Osteocyte (in vitro differentiated cells): Measurements from ENCODE around the gene ABITRAM. TPM values are rescaled to one million over a fixed set of nuclear protein-coding genes. Genes with fewer than 3 reads are reported as not detected.

Experiments used
- DNase-seq: peaks from one replicate; pipeline ENCODE4 v3.0.0; 2021; ENCODE audit warnings: mixed read lengths; ENCODE audit not compliant: unreplicated experiment; ENCODE audit errors: extremely low spot score
- H3K27ac Mint-ChIP-seq: one replicate; pipeline ENCODE4 v1.8.0; 2021; ENCODE audit warnings: mild to moderate bottlenecking, mixed read lengths; ENCODE audit not compliant: unreplicated experiment
- H3K27me3 Mint-ChIP-seq: one replicate; pipeline ENCODE4 v1.8.0; 2021; ENCODE audit warnings: mixed read lengths; ENCODE audit not compliant: unreplicated experiment
- H3K36me3 Mint-ChIP-seq: one replicate; pipeline ENCODE4 v1.8.0; 2021; ENCODE audit warnings: mixed read lengths; ENCODE audit not compliant: unreplicated experiment
- H3K4me1 Mint-ChIP-seq: one replicate; pipeline ENCODE4 v1.8.0; 2021; ENCODE audit warnings: mixed read lengths; ENCODE audit not compliant: unreplicated experiment
- H3K4me3 Mint-ChIP-seq: one replicate; pipeline ENCODE4 v1.8.0; 2021; ENCODE audit warnings: mild to moderate bottlenecking, moderate library complexity, mixed read lengths; ENCODE audit not compliant: unreplicated experiment
- H3K9me3 Mint-ChIP-seq: one replicate; pipeline ENCODE4 v1.8.0; 2021; ENCODE audit warnings: mixed read lengths; ENCODE audit not compliant: unreplicated experiment
- total RNA-seq: library from RNA; stranded (reverse); gene quantifications from 2 replicates; pipeline ENCODE4 v1.2.1, GENCODE V29; 2021
- TF ChIP-seq, protein P1 (sequence below): fragments of 200-600 bp; sonication (generic); IDR thresholded peaks from 2 replicates; pipeline ENCODE4 v1.5.0; 2021; ENCODE audit warnings: antibody characterized with exemption, mild to moderate bottlenecking, moderate library complexity

The ABITRAM gene
- total RNA-seq, 1 donor from 2014 or later, result 9.0 TPM

DNA sequence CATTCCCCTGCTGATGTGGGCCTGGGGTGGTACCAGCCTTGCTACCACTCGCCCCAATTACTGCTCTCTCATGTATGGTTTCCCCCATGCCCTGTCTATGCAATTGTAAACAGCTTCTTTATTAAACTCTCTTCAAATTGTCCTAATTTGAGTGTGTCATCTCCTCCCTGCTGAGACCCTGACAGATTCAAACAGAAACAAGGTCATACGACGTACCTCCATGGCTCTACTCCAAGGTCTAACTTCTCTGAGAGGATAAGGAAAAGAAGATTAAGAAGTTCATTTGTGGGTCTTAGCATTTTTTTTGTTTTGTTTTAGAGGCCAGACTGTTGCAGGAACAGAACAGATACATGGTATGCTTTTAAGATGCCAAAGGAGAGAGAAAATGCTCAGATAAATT is 38.0 kb downstream of the ABITRAM start:
- H3K9me3 Mint-ChIP-seq, result peaks cover 6% of the 10 kb centered on the region
- no peaks in the 10 kb centered on the region for H3K27me3 Mint-ChIP-seq
- H3K4me3 Mint-ChIP-seq, result no peak overlapping the region
- H3K4me1 Mint-ChIP-seq, result no peaks in the 10 kb centered on the region
- H3K36me3 Mint-ChIP-seq, result peaks cover 31% of the 10 kb centered on the region
- DNase-seq, result no peak
- TF ChIP-seq, protein P1, sequence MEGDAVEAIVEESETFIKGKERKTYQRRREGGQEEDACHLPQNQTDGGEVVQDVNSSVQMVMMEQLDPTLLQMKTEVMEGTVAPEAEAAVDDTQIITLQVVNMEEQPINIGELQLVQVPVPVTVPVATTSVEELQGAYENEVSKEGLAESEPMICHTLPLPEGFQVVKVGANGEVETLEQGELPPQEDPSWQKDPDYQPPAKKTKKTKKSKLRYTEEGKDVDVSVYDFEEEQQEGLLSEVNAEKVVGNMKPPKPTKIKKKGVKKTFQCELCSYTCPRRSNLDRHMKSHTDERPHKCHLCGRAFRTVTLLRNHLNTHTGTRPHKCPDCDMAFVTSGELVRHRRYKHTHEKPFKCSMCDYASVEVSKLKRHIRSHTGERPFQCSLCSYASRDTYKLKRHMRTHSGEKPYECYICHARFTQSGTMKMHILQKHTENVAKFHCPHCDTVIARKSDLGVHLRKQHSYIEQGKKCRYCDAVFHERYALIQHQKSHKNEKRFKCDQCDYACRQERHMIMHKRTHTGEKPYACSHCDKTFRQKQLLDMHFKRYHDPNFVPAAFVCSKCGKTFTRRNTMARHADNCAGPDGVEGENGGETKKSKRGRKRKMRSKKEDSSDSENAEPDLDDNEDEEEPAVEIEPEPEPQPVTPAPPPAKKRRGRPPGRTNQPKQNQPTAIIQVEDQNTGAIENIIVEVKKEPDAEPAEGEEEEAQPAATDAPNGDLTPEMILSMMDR, result no peak
- no peak overlapping the region for H3K27ac Mint-ChIP-seq

DNA sequence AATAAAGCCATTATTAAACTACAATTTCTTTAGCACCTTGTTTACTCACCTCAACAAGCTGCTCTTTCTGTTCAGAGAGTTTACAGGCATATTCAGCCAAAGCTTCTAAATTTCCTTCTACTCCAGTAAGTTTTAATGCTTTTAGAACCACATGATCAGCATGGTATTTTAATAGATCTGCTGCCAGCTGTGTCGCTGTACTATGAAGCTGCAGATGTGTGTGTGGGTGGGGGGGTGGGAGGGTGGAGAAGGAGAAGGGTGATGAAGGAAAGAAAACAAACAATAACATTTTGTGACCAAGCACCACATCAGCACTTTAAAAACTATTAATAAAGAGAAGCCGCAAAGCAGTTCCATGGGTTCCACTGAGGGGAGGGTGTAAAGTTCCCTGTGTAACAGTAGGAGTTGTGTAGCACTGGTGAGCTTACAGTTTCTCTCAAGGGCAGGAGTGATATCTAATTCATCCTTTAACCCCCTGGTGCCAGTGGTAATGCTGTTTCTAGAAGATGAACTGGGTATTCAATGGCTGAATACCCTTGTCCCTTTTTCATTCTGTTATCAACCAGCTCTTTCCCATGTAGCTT is 38.5 kb downstream of the ABITRAM start:
- TF ChIP-seq, protein P1, result no peak
- H3K4me3 Mint-ChIP-seq, result no peak overlapping the region
- DNase-seq, result no peak
- peaks cover 33% of the 10 kb centered on the region for H3K36me3 Mint-ChIP-seq
- H3K9me3 Mint-ChIP-seq, result peaks cover 6% of the 10 kb centered on the region
- no peaks in the 10 kb centered on the region for H3K27me3 Mint-ChIP-seq
- no peak overlapping the region for H3K27ac Mint-ChIP-seq
- no peaks in the 10 kb centered on the region for H3K4me1 Mint-ChIP-seq

DNA sequence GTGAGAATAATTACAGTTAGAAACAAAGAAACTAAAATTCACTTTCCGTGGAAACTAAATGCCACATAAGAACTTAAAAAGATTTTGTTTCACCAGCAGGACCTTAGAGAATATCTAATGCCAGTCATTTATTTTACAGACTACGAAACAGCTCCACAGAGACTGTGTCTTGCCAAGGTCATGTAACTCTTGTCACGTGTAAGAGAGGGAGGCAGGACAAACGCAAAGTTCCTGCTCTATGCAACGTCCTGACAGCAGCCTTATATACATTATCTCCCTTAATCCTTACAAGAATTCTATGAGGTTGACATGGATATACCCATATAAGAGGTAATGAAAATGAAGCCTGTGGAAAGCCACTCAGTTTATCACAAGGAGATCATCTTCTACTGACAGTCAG is 39.7 kb downstream of the ABITRAM start:
- H3K4me1 Mint-ChIP-seq, result no peaks in the 10 kb centered on the region
- TF ChIP-seq, protein P1, result no peak
- DNase-seq, result no peak
- H3K27me3 Mint-ChIP-seq, result no peaks in the 10 kb centered on the region
- H3K27ac Mint-ChIP-seq, result no peak overlapping the region
- peaks cover 38% of the 10 kb centered on the region for H3K36me3 Mint-ChIP-seq
- H3K4me3 Mint-ChIP-seq, result no peak overlapping the region
- peaks cover 6% of the 10 kb centered on the region for H3K9me3 Mint-ChIP-seq

DNA sequence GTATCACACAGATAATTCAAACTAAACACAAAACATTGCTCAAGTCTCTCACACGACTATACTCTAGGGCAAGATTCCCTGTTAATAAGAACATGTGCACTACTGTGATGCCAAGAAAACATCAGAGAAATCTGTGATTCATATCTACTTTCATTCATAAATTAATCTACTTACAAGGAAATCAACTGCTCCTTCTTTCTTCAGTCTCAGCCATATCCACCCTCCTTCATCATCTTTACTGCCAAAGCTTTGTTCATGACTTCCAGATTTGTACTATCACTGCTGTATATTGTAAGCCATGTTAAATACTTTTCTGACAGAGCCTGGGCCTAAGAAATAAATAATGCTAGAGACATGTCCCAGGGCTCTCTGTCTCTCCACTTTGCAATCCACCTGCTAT is 44.0 kb downstream of the ABITRAM start:
- H3K27me3 Mint-ChIP-seq, result no peaks in the 10 kb centered on the region
- TF ChIP-seq, protein P1, result no peak
- H3K27ac Mint-ChIP-seq, result no peak overlapping the region
- DNase-seq, result no peak
- peaks cover 43% of the 10 kb centered on the region for H3K36me3 Mint-ChIP-seq
- H3K4me3 Mint-ChIP-seq, result no peak overlapping the region
- no peaks in the 10 kb centered on the region for H3K4me1 Mint-ChIP-seq
- no peaks in the 10 kb centered on the region for H3K9me3 Mint-ChIP-seq

DNA sequence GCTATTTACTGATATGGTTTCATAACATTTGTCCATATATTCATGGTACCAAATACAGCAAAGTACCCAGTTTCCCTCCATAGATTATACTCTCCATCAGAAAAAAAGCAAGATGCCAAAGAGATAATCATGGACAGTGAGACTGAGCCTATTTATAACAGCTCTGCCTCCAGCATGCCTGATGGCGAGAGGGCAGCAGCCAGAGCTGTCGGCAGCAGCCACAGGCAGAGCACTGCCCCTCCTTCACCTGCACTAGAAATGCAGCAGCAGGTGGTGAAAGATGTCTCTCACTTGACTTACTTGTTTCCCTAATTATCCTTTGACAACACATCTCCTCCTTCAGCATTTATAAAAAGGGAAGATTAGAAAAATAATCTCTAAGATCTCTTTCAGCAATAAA is 46.7 kb downstream of the ABITRAM start:
- no peak overlapping the region for H3K4me3 Mint-ChIP-seq
- peaks cover 47% of the 10 kb centered on the region for H3K36me3 Mint-ChIP-seq
- H3K9me3 Mint-ChIP-seq, result no peaks in the 10 kb centered on the region
- H3K27me3 Mint-ChIP-seq, result no peaks in the 10 kb centered on the region
- no peaks in the 10 kb centered on the region for H3K4me1 Mint-ChIP-seq
- TF ChIP-seq, protein P1, result no peak
- H3K27ac Mint-ChIP-seq, result peak overlapping the region; percentile 35
- DNase-seq, result no peak
